OCI-LY3 (cell line): ENCODE data around the gene BACH2.
"Not testable (repeated sequence)": the region's sequence is repeated elsewhere in the genome, so short reads cannot be mapped to it uniquely, and the experiment has no call there.

Source experiments
- H2AFZ ChIP-seq: fragments of 200-600, 300-600 bp; shearing (Covaris generic); 2 replicates; pipeline ENCODE4 v1.6.0; 2014; ENCODE audit warnings: antibody characterized with exemption, low read depth, low read length
- H3K27ac ChIP-seq: fragments of 200-600, 300-600 bp; sonication (generic); 2 replicates; pipeline ENCODE4 v1.5.1; 2014; ENCODE audit warnings: mild to moderate bottlenecking, low read length, moderate library complexity, mixed read lengths
- H3K27me3 ChIP-seq: fragments of 200-600, 300-600 bp; sonication (generic); 2 replicates; pipeline ENCODE4 v1.6.1; 2014; ENCODE audit warnings: low read depth, low read length, mixed read lengths
- H3K36me3 ChIP-seq: fragments of 200-600, 300-600 bp; sonication (generic); replicated peaks from 2 replicates; pipeline ENCODE3; 2014; ENCODE audit warnings: low read depth, low read length, mixed read lengths
- H3K4me1 ChIP-seq: fragments of 300-600, 200-600 bp; sonication (generic); 2 replicates; pipeline ENCODE4 v1.6.1; 2014; ENCODE audit warnings: low read length, mixed read lengths
- H3K4me2 ChIP-seq: fragments of 200-600, 300-600 bp; sonication (generic); 2 replicates; pipeline ENCODE4 v1.6.1; 2014; ENCODE audit warnings: low read length, mixed read lengths
- H3K4me3 ChIP-seq: fragments of 300-600, 200-600 bp; sonication (generic); 2 replicates; pipeline ENCODE4 v1.5.1; 2014; ENCODE audit warnings: antibody characterized with exemption, mild to moderate bottlenecking, low read length, moderate library complexity
- H3K79me2 ChIP-seq: fragments of 300-600, 200-600 bp; shearing (Covaris generic); 2 replicates; pipeline ENCODE4 v1.6.1; 2014; ENCODE audit warnings: mild to moderate bottlenecking, low read length, mixed read lengths
- H3K9ac ChIP-seq: fragments of 300-600, 200-600 bp; shearing (Covaris generic); 2 replicates; pipeline ENCODE4 v1.6.0; 2014; ENCODE audit warnings: mild to moderate bottlenecking, low read length, moderate library complexity
- H3K9me3 ChIP-seq: fragments of 200-600, 300-600 bp; shearing (Covaris generic); 2 replicates; pipeline ENCODE4 v1.6.1; 2014; ENCODE audit warnings: low read length, mixed read lengths; ENCODE audit not compliant: insufficient read depth
- H4K20me1 ChIP-seq: fragments of 200-600, 300-600 bp; sonication (generic); 2 replicates; pipeline ENCODE4 v1.6.1; 2016; ENCODE audit warnings: low read length, mixed read lengths; ENCODE audit not compliant: insufficient read depth
- EZH2phosphoT487 ChIP-seq: fragments of 200-600 bp; shearing (Covaris generic); IDR thresholded peaks from 2 replicates; pipeline ENCODE4 v1.6.1; 2018; ENCODE audit warnings: antibody characterized with exemption, mixed run types, low read depth
- TF ChIP-seq, protein P1 (sequence below): fragments of 200-600, 300-600 bp; sonication (generic); IDR thresholded peaks from 2 replicates; pipeline ENCODE4 v1.5.1; 2014; ENCODE audit warnings: antibody characterized with exemption, low read length, low read depth

Gene BACH2

GRCh38 chr6:89975991-89976693, 320.5 kb downstream of the BACH2 start:
- Histone ChIP-seq H3K9ac (no peak overlapping the region), H3K27ac (no peak overlapping the region), H3K27me3 (peaks cover 51% of the 10 kb centered on the region), H3K79me2 (no peaks in the 10 kb centered on the region), H2AFZ (no peak overlapping the region), H4K20me1 (no peaks in the 10 kb centered on the region), H3K4me1 (no peaks in the 10 kb centered on the region), H3K36me3 (no peaks in the 10 kb centered on the region), H3K4me2 (no peak overlapping the region), H3K9me3 (no peaks in the 10 kb centered on the region), H3K4me3 (no peak overlapping the region)
- TF ChIP-seq, protein P1, sequence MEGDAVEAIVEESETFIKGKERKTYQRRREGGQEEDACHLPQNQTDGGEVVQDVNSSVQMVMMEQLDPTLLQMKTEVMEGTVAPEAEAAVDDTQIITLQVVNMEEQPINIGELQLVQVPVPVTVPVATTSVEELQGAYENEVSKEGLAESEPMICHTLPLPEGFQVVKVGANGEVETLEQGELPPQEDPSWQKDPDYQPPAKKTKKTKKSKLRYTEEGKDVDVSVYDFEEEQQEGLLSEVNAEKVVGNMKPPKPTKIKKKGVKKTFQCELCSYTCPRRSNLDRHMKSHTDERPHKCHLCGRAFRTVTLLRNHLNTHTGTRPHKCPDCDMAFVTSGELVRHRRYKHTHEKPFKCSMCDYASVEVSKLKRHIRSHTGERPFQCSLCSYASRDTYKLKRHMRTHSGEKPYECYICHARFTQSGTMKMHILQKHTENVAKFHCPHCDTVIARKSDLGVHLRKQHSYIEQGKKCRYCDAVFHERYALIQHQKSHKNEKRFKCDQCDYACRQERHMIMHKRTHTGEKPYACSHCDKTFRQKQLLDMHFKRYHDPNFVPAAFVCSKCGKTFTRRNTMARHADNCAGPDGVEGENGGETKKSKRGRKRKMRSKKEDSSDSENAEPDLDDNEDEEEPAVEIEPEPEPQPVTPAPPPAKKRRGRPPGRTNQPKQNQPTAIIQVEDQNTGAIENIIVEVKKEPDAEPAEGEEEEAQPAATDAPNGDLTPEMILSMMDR, result no peak
- no peak for TF ChIP-seq EZH2phosphoT487

DNA sequence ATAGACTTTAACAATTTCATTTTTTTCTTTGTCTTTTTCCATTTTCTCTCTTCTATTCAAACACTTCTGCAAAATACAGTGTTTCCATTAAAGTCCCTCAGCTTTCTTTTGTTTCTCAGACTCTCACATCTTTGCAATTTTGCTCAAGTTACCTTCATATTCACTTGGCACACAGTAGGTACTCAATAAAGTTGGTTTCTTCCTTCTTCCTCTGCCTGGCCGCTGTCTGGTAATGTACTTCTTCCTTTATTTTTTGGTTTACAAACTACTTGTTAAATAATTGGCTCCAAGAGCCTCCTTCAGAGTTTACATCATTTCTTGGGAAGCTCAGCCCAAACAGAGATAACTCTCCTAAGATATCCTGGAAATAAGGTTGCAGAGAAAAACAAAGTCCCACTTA, 321.3 kb downstream of the BACH2 start:
- TF ChIP-seq, protein P1, result no peak
- TF ChIP-seq EZH2phosphoT487, result no peak
- Histone ChIP-seq H3K36me3 (no peaks in the 10 kb centered on the region), H4K20me1 (no peaks in the 10 kb centered on the region), H3K27ac (no peak overlapping the region), H3K27me3 (peaks cover 56% of the 10 kb centered on the region), H3K9me3 (no peaks in the 10 kb centered on the region), H3K4me1 (no peaks in the 10 kb centered on the region; the same call in 1 of the 2 replicates), H3K9ac (no peak overlapping the region), H3K4me2 (no peak overlapping the region), H3K4me3 (no peak overlapping the region), H2AFZ (no peak overlapping the region), H3K79me2 (no peaks in the 10 kb centered on the region)

- H3K4me2 ChIP-seq, result no peak overlapping the region
- no peaks in the 10 kb centered on the region for H3K36me3 ChIP-seq
- H3K27ac ChIP-seq, result no peak overlapping the region
- H3K9ac ChIP-seq, result no peak overlapping the region
- no peak overlapping the region for H3K4me3 ChIP-seq
- H3K9me3 ChIP-seq, result no peaks in the 10 kb centered on the region
- TF ChIP-seq EZH2phosphoT487, result no peak
- H3K79me2 ChIP-seq, result no peaks in the 10 kb centered on the region
- H4K20me1 ChIP-seq, result no peaks in the 10 kb centered on the region
- H3K4me1 ChIP-seq, result no peaks in the 10 kb centered on the region; the same call in 1 of the 2 replicates
- H2AFZ ChIP-seq, result no peak overlapping the region
- peaks cover 62% of the 10 kb centered on the region for H3K27me3 ChIP-seq
These were observed 321.8 kb downstream of the BACH2 start for GRCh38 chr6:89974834-89975233.

GRCh38 chr6:89972025-89972381, 324.6 kb downstream of the BACH2 start:
- Histone ChIP-seq H3K9me3 (no peaks in the 10 kb centered on the region), H3K9ac (no peak overlapping the region), H3K4me3 (no peak overlapping the region), H3K4me1 (no peaks in the 10 kb centered on the region; the same call in 1 of the 2 replicates), H2AFZ (no peak overlapping the region), H3K4me2 (no peak overlapping the region), H3K36me3 (no peaks in the 10 kb centered on the region), H3K27ac (no peak overlapping the region), H4K20me1 (no peaks in the 10 kb centered on the region), H3K79me2 (no peaks in the 10 kb centered on the region), H3K27me3 (peaks cover 63% of the 10 kb centered on the region)
- TF ChIP-seq, protein P1, result no peak
- no peak for TF ChIP-seq EZH2phosphoT487

GRCh38 chr6:89971338-89972024, 325.2 kb downstream of the BACH2 start:
- not testable (repeated sequence) for H3K27ac ChIP-seq

More at GRCh38 chr6:89971338-89972024, 325.2 kb downstream of the BACH2 start:
- H3K4me3 ChIP-seq, H3K4me2 ChIP-seq, H3K4me1 ChIP-seq, H3K36me3 ChIP-seq, H3K9me3 ChIP-seq, H3K79me2 ChIP-seq, H2AFZ ChIP-seq, H4K20me1 ChIP-seq, H3K9ac ChIP-seq: not testable (repeated sequence)
- peaks cover 62% of the 10 kb centered on the region for H3K27me3 ChIP-seq
